ENCODE measurements around the gene TMEM158.

DNA sequence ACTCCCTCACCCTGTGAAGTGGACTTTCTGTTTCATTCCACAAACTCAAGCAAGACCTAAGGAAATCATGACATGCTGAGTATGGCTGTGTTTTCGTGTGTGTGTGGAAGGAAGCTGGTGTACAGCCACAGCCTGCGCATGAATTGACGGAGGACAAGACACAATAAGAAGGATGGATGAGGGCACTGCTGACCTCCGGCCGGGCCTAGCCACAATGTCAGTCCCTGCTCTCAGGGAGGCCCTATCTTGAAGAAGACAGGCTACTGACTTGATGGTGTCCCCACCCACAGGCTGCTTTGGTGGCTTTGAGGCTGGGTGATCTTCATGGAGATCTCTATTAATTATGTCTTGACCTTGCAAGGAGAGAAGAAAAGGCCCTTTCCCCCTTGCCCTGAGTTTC is 40.6 kb downstream of the TMEM158 start:
- TF ChIP-seq, protein P1, sequence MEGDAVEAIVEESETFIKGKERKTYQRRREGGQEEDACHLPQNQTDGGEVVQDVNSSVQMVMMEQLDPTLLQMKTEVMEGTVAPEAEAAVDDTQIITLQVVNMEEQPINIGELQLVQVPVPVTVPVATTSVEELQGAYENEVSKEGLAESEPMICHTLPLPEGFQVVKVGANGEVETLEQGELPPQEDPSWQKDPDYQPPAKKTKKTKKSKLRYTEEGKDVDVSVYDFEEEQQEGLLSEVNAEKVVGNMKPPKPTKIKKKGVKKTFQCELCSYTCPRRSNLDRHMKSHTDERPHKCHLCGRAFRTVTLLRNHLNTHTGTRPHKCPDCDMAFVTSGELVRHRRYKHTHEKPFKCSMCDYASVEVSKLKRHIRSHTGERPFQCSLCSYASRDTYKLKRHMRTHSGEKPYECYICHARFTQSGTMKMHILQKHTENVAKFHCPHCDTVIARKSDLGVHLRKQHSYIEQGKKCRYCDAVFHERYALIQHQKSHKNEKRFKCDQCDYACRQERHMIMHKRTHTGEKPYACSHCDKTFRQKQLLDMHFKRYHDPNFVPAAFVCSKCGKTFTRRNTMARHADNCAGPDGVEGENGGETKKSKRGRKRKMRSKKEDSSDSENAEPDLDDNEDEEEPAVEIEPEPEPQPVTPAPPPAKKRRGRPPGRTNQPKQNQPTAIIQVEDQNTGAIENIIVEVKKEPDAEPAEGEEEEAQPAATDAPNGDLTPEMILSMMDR (IDR thresholded peaks at IDR 0.05), result no peak
- TF ChIP-seq POLR2A (IDR thresholded peaks at IDR 0.05), result no peak

All from testis (tissue), 2 donors.